Fibroblast of pulmonary artery (primary cell): Measurements from ENCODE around the gene TTYH1.

Experiments used
- DNase-seq: peaks from one replicate; pipeline ENCODE4 v3.0.0-alpha.2; 2010; ENCODE audit warnings: low read depth
- H3K4me3 ChIP-seq: replicated peaks from 2 replicates; pipeline ENCODE4 v1.5.1; 2011; ENCODE audit warnings: low read depth, mild to moderate bottlenecking, control low read depth, low read length, moderate library complexity
- TF ChIP-seq, protein P1 (sequence below): IDR thresholded peaks from 2 replicates; pipeline ENCODE4 v1.5.1; 2011; ENCODE audit warnings: mild to moderate bottlenecking, control low read depth, low read length, inconsistent platforms; ENCODE audit errors: missing control alignments

TTYH1 gene

DNA sequence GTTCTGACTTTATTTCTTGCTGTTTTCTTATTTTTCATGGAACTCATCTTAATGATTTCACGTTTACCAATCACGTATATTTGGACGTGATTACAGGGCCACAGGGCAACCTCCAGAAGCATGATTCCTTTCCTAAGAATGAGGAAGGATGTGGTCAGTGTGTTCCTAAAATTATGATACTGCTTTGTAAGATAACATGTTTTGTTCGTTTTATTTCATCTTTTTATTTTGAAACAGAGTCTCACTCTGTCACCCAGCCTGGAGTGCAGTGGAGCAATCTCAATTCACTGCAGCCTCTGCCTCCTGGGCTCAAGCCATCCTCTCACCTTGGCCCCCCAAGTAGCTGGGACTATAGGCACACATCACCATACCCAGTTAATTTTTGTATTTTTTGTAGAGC, 25.7 kb upstream of the TTYH1 start:
- no peak for DNase-seq
- H3K4me3 ChIP-seq = no peak overlapping the region
- TF ChIP-seq, protein P1, sequence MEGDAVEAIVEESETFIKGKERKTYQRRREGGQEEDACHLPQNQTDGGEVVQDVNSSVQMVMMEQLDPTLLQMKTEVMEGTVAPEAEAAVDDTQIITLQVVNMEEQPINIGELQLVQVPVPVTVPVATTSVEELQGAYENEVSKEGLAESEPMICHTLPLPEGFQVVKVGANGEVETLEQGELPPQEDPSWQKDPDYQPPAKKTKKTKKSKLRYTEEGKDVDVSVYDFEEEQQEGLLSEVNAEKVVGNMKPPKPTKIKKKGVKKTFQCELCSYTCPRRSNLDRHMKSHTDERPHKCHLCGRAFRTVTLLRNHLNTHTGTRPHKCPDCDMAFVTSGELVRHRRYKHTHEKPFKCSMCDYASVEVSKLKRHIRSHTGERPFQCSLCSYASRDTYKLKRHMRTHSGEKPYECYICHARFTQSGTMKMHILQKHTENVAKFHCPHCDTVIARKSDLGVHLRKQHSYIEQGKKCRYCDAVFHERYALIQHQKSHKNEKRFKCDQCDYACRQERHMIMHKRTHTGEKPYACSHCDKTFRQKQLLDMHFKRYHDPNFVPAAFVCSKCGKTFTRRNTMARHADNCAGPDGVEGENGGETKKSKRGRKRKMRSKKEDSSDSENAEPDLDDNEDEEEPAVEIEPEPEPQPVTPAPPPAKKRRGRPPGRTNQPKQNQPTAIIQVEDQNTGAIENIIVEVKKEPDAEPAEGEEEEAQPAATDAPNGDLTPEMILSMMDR = no peak

DNA sequence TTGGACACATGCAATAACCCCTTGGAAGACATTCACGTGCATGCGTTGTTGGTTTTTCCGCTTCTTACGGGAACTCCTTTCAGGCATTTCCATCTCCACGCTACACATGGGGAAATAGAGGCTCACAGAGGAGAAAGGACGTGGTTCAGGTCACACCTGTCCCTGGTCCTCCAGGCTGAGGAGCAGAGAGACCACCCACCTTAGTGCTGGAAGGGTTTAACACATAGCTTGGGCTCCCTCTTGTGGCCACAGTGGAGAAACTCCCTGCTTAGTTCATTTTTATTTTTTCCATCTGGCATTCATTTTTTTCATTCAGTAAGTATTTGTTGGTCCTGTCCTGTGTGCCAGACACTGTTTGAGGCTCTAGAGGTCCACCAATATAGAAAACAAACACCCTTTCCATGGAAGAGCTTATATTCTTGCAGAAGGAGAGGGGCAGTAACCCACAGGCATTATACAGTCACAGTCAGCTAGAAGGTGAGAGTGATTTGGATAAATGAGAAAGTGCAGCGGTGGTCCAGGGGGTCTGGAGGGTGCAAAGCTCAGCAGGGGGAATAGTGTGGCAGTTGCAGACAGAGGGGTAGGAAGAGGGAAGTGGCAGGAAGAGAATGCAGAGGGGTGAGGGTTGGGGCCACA, 24.2 kb upstream of the TTYH1 start:
- no peak overlapping the region for H3K4me3 ChIP-seq
- TF ChIP-seq, protein P1 = peak; percentile 75
- DNase-seq = peak; percentile 76

DNA sequence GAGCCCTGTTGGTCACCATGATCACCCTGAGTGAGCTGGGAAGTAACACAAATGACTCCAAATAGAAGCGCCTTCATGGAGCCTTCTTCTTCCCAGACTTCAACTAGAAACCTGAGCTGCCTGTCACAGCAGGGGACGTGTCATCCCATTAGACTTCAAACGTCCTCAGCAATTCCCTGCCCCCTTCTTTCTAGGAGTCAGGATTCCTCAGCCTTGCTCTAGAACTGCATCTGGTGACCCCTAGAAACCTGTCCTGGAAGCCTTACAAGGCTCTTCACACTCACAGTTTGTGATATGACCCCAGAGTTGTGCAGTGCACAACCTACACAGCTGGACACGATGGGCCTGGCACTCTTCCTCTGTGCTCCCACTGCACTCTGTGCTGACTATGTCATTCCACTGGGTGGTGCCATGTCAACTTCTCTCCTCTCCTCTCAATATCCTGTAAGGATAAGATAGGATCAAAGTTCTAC, 23.6 kb upstream of the TTYH1 start:
- TF ChIP-seq, protein P1 = no peak
- no peak for DNase-seq
- H3K4me3 ChIP-seq = no peak overlapping the region

DNA sequence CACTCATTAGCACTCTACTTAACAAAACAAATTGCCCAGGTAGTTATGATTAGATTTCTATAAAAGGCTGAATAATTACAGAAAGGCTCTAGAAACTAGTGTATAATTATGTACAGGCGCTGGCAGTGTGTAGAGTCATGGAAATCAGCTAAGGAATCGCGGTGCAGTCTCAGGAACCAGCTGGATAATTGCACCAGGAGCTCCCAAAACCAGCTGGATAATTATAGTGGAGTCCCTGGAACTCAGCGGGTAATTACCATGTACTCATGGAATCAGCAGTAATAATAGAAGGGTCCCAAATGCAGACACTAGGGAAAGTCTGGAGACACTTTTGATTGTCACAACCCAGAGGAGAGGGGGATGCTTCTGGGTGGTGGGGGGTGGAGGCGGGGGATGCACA, 23.2 kb upstream of the TTYH1 start:
- no peak for DNase-seq
- TF ChIP-seq, protein P1 = no peak
- no peak overlapping the region for H3K4me3 ChIP-seq

DNA sequence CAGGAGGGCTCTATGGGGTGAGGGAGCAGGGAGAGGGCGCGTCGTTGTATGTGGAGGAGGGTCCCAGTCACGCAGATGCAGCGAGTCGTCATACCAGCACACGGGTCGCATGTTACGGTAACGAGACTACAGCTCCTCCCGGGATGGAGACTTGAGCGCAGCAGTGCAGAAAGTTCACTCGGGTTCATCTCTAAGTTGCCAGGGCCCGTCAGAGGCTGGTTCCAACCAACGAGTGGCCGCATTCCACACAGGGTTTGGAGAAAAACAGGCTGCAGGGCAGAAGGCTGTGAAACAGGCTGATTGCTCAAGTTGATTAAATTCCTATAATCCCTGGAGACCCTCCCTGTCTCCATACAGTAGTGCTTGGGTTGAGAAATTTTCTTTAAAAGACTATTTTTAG, 21.9 kb upstream of the TTYH1 start:
- DNase-seq = no peak
- TF ChIP-seq, protein P1 = no peak
- no peak overlapping the region for H3K4me3 ChIP-seq

DNA sequence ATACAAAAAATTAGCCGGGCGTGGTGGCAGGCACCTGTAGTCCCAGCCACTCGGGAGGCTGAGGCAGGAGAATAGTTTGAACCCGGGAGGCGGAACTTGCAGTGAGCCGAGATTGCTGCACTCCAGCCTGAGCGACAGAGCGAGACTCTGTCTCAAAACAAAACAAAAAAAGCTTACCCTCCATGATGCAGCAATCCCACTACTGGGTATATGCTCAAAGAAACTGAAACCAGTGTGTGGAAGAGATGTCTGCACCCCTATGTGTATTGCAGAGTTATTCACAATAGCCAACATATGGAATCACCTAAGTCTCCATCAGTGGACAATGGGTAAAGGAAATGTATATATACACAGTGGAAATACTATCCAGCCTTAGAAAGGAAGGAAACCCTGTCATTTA, 19.6 kb upstream of the TTYH1 start:
- no peak for DNase-seq
- H3K4me3 ChIP-seq = no peak overlapping the region
- TF ChIP-seq, protein P1 = no peak

DNA sequence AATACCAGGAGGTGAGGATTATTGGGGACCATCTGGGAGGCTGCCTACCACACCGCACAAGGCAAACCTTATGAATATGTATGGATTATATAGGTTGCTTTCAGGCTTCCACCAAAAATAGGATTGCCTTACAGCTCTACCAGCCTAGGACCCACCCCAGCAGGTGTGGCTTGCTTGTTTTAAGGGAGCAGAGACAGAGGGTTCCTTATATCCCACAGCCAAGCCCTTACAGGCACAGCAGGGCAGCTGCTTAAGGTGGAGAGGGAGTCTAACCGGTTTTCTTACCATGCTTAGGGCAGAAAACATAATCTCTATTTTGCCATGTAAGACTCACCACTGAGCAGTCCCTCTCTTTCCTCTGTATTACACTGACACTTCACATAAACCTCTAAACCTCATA, 16.1 kb upstream of the TTYH1 start:
- TF ChIP-seq, protein P1 = no peak
- no peak overlapping the region for H3K4me3 ChIP-seq
- no peak for DNase-seq
